GM20431 (cell line): ENCODE data around the gene PLXNA4.
"Not testable (repeated sequence)": the region's sequence is repeated elsewhere in the genome, so short reads cannot be mapped to it uniquely, and the experiment has no call there.

ENCODE experiments used
- in situ Hi-C: fragments of 300-500 bp; cut with MseI, MboI; formaldehyde crosslinking; loops from one replicate; pipeline ENCODE4 v1.15.0; 2020; ENCODE audit warnings: low sequenced_read_pairs; ENCODE audit not compliant: unreplicated experiment

The PLXNA4 gene

GRCh38 chr7:132178402-132179079 lies 397.7 kb downstream of the PLXNA4 start:
- in situ Hi-C loops = not testable (repeated sequence)

- in situ Hi-C loops = no loop called here
Measured at GRCh38 chr7:132177708-132178401, 398.4 kb downstream of the PLXNA4 start.

GRCh38 chr7:132176719-132177118 lies 399.6 kb downstream of the PLXNA4 start:
- in situ Hi-C loops = no loop called here

- in situ Hi-C loops = no loop called here
Measured at GRCh38 chr7:132171130-132171576, 405.1 kb downstream of the PLXNA4 start.

GRCh38 chr7:132169730-132170129 lies 406.5 kb downstream of the PLXNA4 start:
- in situ Hi-C loops = no loop called here

- in situ Hi-C loops = no loop called here
Measured at GRCh38 chr7:132168239-132168638, 408.0 kb downstream of the PLXNA4 start.

- in situ Hi-C loops = not testable (repeated sequence)
Measured at GRCh38 chr7:132165695-132166094, 410.6 kb downstream of the PLXNA4 start.

GRCh38 chr7:132164558-132165125 lies 411.6 kb downstream of the PLXNA4 start:
- in situ Hi-C loops = no loop called here

GRCh38 chr7:132162556-132163144 lies 413.6 kb downstream of the PLXNA4 start:
- in situ Hi-C loops = no loop called here

- in situ Hi-C loops = no loop called here
Measured at GRCh38 chr7:132161976-132162375, 414.3 kb downstream of the PLXNA4 start.

- in situ Hi-C loops = no loop called here
Measured at GRCh38 chr7:132161533-132161915, 414.7 kb downstream of the PLXNA4 start.

GRCh38 chr7:132160611-132161532 lies 415.4 kb downstream of the PLXNA4 start:
- in situ Hi-C loops = no loop called here

GRCh38 chr7:132158841-132159240 lies 417.4 kb downstream of the PLXNA4 start:
- in situ Hi-C loops = no loop called here

- in situ Hi-C loops = no loop called here
Measured at GRCh38 chr7:132158166-132158565, 418.1 kb downstream of the PLXNA4 start.

- in situ Hi-C loops = no loop called here
Measured at GRCh38 chr7:132155715-132156114, 420.6 kb downstream of the PLXNA4 start.

- in situ Hi-C loops = no loop called here
Measured at GRCh38 chr7:132154695-132155471, 421.4 kb downstream of the PLXNA4 start.

GRCh38 chr7:132154248-132154647 lies 422.0 kb downstream of the PLXNA4 start:
- in situ Hi-C loops = no loop called here

- in situ Hi-C loops = no loop called here
Measured at GRCh38 chr7:132152131-132152889, 424.0 kb downstream of the PLXNA4 start.
